ENCODE measurements around the gene KIAA0753. TPM values are rescaled to one million over a fixed set of nuclear protein-coding genes. Genes with fewer than 3 reads are reported as not detected.

Gene KIAA0753
- total RNA-seq, 1 experiment from 2014 or later = 13.0 TPM

GRCh38 chr17:6626616-6627015 is 13.9 kb downstream of the KIAA0753 start:
- BruUV-seq (replicated peaks) = no TSS peak
- ATAC-seq (no peak), DNase-seq (ENCODE audit: low read depth, low spot score) (no peak)
- TF ChIP-seq POLR2AphosphoS5 (IDR thresholded peaks at IDR 0.05; ENCODE audit: low read depth, low read length) (no peak), SIN3A (IDR thresholded peaks at IDR 0.05; ENCODE audit: borderline replicate concordance, insufficient read depth, low read depth, low read length) (no peak), TCF7L2 (IDR thresholded peaks at IDR 0.05; ENCODE audit: low read depth, low read length) (no peak), REST (IDR thresholded peaks at IDR 0.05; ENCODE audit: insufficient read depth in 1 of 2, low read depth in 2 of 2, low read length in 1 of 2) (no peak)
- TF ChIP-seq, protein P1, sequence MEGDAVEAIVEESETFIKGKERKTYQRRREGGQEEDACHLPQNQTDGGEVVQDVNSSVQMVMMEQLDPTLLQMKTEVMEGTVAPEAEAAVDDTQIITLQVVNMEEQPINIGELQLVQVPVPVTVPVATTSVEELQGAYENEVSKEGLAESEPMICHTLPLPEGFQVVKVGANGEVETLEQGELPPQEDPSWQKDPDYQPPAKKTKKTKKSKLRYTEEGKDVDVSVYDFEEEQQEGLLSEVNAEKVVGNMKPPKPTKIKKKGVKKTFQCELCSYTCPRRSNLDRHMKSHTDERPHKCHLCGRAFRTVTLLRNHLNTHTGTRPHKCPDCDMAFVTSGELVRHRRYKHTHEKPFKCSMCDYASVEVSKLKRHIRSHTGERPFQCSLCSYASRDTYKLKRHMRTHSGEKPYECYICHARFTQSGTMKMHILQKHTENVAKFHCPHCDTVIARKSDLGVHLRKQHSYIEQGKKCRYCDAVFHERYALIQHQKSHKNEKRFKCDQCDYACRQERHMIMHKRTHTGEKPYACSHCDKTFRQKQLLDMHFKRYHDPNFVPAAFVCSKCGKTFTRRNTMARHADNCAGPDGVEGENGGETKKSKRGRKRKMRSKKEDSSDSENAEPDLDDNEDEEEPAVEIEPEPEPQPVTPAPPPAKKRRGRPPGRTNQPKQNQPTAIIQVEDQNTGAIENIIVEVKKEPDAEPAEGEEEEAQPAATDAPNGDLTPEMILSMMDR (IDR thresholded peaks at IDR 0.05) = no peak
- Histone ChIP-seq H3K9me3 (ENCODE audit: control insufficient read depth, insufficient read depth, low read depth, low read length) (no peaks in the 10 kb centered on the region), H3K36me3 (ENCODE audit: control insufficient read depth, insufficient read depth, low read length) (peaks cover 14% of the 10 kb centered on the region), H3K4me3 (ENCODE audit: low read depth in 2 of 2, low read length in 2 of 2) (no peak overlapping the region), H3K27ac (ENCODE audit: low read length) (no peak overlapping the region), H3K27me3 (ENCODE audit: control insufficient read depth, insufficient read depth, low read length) (no peaks in the 10 kb centered on the region), H3K4me1 (ENCODE audit: control insufficient read depth, insufficient read depth, low read length) (no peaks in the 10 kb centered on the region)
- intact Hi-C loops (cut with micrococcal nuclease; ENCODE audit: unreplicated experiment) (no loop called here), in situ Hi-C loops (cut with HindIII; ENCODE audit: low pct_unique_long_range_greater_than_20kb, low sequenced_read_pairs) (no loop called here)
- ChIA-PET POLR2A (no interaction called here), CTCF (no interaction called here)

DNA sequence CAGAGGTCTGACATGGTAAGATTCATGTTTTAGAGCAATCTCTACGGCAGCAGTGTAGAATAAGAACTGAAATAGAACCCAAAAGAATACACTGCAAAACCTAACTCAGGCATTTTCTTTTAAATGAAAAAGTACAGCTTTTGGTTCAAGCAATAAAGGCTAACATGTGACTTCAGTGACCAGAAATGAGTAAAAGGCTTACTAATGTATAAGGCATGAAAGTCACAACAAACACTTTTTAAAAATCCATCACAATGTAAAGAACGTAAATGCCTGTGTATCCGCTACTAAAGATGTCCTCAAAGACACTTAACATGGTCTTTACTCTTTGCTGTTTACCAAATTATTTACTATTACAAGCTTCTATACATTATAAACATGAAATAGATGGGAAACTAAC is 16.6 kb downstream of the KIAA0753 start:
- Histone ChIP-seq H3K27ac (ENCODE audit: low read length) (no peak overlapping the region), H3K4me1 (ENCODE audit: control insufficient read depth, insufficient read depth, low read length) (no peaks in the 10 kb centered on the region), H3K27me3 (ENCODE audit: control insufficient read depth, insufficient read depth, low read length) (no peaks in the 10 kb centered on the region), H3K9me3 (ENCODE audit: control insufficient read depth, insufficient read depth, low read depth, low read length) (no peaks in the 10 kb centered on the region), H3K36me3 (ENCODE audit: control insufficient read depth, insufficient read depth, low read length) (peaks cover 20% of the 10 kb centered on the region), H3K4me3 (ENCODE audit: low read depth in 2 of 2, low read length in 2 of 2) (no peak overlapping the region)
- ATAC-seq (no peak), DNase-seq (ENCODE audit: low read depth, low spot score) (no peak)
- ChIA-PET POLR2A (no interaction called here), CTCF (no interaction called here)
- TF ChIP-seq POLR2AphosphoS5 (IDR thresholded peaks at IDR 0.05; ENCODE audit: low read depth, low read length) (no peak), TCF7L2 (IDR thresholded peaks at IDR 0.05; ENCODE audit: low read depth, low read length) (no peak), SIN3A (IDR thresholded peaks at IDR 0.05; ENCODE audit: borderline replicate concordance, insufficient read depth, low read depth, low read length) (no peak), REST (IDR thresholded peaks at IDR 0.05; ENCODE audit: insufficient read depth in 1 of 2, low read depth in 2 of 2, low read length in 1 of 2) (no peak)
- TF ChIP-seq, protein P1 (IDR thresholded peaks at IDR 0.05) = no peak
- in situ Hi-C loops (cut with HindIII; ENCODE audit: low pct_unique_long_range_greater_than_20kb, low sequenced_read_pairs) = no loop called here
- BruUV-seq (replicated peaks) = no TSS peak
- intact Hi-C loops (cut with micrococcal nuclease; ENCODE audit: unreplicated experiment) = no loop called here

Measured in Panc1 (cell line).